Measurements from ENCODE around the gene ELOVL5.

ELOVL5 gene

GRCh38 chr6:53273370-53273769, 75.4 kb downstream of the ELOVL5 start:
- no peak for DNase-seq (ENCODE audit: low read depth in 2 of 2)

DNA sequence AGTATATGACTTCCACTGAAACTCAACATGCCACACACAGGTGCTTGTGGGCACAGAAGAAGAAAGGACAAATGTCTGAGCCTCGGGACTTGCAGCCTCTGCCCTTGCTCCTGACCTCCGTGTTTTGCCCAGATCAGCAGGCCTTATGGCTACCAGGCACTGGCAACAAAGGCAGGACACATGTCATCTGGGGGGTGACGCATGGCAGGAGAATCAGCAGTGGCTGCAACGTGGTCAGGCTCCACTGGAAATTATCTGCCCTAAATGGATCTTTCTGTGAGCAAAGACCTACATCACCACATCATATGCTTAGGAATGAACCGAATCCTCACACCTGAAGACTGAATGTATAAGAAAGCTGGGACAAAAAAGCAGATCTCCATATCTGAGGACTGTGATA, 78.9 kb downstream of the ELOVL5 start:
- no peak for DNase-seq (ENCODE audit: low read depth in 2 of 2)

- no peak for DNase-seq (ENCODE audit: low read depth in 2 of 2)
These were observed 79.7 kb downstream of the ELOVL5 start for GRCh38 chr6:53268858-53269608.

GRCh38 chr6:53266553-53267090, 82.1 kb downstream of the ELOVL5 start:
- DNase-seq (ENCODE audit: low read depth in 2 of 2): no peak

DNA sequence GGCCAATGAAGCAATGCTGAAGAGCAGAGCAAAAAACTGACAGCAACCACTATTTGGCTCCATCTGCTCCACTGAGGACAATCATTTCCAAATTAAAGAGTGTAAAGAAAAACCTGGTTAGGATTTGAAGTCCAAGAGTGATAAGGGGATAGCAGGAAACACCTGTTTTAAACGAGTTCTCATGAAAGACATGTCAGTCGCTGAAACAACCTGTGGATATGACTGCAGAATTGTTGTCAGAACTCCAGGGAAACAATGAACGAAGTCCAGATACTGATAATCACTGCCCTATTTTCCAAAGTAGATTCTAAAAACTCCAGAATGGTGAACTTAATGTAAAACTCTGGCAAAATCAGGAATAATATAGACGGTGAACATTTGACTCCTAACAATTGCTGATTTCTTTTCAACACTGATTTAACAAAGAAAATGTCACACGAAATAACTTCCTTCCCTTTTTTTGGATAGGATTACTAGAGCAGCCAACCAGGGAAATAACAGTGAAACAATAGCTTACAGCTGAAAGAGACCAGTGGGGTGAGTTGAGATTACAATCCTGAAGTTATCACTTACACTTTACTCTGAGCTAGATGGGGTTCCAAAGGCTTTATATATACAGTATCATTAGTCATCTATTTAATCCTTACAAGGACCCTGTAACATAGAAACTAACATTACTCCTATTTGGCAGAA, 83.7 kb downstream of the ELOVL5 start:
- DNase-seq (ENCODE audit: low read depth in 2 of 2): no peak

DNA sequence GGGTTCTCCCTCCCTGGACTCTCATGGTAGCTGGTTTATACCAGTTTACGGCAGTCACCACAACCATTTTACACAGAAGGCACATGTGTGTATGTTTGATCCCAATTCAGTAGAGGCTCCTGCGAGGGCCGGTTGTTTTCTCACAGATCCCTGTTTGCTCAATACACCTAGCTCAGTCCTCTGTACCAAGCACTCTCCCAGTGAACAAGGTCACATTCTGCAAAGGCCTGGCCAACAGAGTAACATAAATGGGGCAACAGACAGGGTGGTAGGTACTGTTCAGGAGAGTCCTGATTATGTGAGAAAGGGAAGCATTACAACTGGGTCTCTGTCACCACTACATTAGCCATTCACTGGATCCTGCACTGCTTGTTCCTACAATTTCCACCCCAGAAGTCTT, 84.4 kb downstream of the ELOVL5 start:
- no peak for DNase-seq (ENCODE audit: low read depth in 2 of 2)

DNA sequence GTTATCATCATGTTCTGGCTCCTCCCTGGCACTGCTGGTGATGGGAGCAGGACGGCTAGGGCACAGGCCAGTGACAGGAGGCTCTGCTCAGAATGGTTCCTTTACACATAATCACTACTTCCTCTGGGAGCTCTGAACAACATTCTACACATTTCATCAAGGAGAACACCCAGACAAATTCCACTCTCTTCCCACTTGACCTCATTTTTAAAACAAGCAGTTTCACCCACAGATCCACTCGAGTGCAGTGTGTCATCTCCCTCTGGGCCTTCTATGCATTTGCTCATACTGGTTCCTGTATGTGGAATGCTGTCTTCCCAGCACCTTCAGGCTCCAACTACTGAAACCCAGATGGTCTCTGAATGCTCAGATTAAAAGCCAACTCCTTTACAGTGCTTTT, 84.8 kb downstream of the ELOVL5 start:
- no peak for DNase-seq (ENCODE audit: low read depth in 2 of 2)

GRCh38 chr6:53259860-53260580, 88.7 kb downstream of the ELOVL5 start:
- DNase-seq (ENCODE audit: low read depth in 2 of 2): no peak

- DNase-seq (ENCODE audit: low read depth in 2 of 2): no peak
These were observed 90.0 kb downstream of the ELOVL5 start for GRCh38 chr6:53258774-53259155.

- DNase-seq (ENCODE audit: low read depth in 2 of 2): no peak
These were observed 90.5 kb downstream of the ELOVL5 start for GRCh38 chr6:53258076-53258773.

DNA sequence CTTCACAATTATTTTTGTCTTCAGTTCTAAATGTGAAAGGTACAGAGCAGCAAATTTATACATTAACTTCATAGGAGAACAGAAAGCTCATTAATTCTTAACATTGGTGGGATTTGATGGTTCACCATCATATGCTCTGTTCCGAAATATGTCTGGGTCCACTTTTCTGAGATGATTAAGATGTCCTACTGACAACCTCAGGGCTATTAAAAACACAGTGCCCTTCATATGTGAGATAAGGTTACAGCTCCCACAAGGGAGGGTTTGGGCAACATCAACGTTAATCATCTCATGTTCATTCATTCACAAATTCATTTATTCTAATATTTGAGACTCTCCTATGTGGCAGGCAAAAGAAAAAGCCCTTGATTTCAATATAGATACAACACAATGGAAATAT, 91.2 kb downstream of the ELOVL5 start:
- no peak for DNase-seq (ENCODE audit: low read depth in 2 of 2)

DNA sequence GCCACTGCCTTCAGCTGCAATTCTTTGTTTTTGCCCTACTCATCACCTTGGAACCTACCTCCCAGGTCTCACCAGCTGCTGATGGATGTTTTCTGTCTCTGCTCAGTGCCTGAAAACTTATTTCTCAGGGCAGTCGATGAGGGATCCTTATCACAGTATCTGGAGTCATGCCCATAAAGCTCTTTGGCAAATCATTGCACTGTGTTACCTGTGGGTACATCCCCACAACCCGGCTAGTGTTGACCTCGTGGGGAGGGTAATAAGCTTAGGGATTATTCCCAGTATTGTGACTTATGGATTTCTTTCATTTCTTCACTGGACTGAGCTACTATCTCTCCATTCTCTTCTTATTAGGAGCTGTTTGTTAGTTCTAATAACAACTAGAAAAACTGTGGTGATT, 91.7 kb downstream of the ELOVL5 start:
- no peak for DNase-seq (ENCODE audit: low read depth in 2 of 2)

- no peak for DNase-seq (ENCODE audit: low read depth in 2 of 2)
These were observed 96.5 kb downstream of the ELOVL5 start for GRCh38 chr6:53252177-53252692.

DNA sequence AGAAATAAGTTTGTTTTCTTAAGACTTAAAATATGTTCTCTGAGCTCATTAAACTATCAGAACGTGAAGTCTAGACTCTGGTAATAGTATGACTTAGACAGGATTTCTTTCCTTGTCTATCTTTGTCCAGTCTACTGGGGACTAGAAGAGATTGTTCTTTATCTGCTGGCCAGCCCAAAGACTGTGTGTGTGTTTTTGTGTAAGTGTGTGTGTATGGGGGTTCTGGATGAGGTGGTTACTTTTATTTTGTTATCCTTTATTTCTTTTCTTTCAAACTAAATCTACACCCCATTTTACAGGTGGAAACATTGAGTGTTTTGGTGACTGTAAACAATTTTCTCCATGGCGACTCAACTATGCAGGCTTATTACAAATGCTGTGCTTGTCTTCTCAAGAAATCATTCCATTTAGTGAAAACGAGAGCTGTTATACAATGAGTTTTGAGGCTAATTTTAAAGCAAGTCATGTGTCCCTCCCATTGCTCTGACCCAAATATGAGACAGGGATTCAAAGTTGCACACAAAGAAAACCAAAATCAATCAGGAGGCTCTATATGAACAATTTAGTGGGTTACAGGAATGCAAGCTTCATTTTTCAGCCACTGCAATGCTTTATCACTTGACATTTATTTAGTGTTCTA, 97.6 kb downstream of the ELOVL5 start:
- no peak for DNase-seq (ENCODE audit: low read depth in 2 of 2)

DNA sequence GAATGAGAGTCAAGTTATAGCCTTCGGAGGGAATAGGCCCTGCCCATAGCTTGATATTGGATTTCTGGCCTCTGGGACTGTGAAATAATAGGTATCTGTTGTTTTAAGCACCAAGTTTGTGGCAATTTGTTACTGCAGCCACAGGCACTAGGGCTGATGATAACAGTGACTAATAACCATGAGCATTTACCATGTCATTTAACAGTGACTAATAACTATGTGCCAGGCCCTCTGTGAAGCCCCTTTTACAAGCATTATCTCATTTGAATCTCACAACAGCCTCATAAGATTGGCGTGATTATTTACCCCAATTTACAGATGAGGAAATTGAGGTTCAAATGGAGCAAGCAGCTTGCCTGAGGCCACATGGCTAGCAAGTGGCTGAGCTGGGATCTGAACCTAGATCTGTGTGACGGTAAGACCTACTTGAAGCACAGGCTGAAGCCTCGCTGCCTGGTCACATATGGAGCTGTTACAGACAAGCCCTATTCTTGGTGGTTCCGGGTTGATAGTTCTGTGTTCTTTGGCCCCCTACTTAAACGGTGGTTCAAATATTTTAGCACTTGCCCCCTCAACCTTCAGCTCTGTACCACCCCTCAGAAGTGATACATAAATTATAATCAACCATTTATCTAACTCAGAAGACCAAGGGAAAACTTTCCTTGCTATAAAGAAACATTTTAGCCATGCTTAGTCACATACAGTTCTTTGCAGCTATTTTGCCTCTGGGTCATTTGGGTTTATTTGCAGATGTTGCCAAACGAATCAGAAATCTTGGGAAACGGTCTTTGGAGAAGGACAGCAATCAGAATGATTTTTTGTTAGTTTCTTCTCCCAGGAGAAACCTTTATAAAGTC, 98.3 kb downstream of the ELOVL5 start:
- no peak for DNase-seq (ENCODE audit: low read depth in 2 of 2)

GRCh38 chr6:53246924-53247323, 101.8 kb downstream of the ELOVL5 start:
- no peak for DNase-seq (ENCODE audit: low read depth in 2 of 2)

- no peak for DNase-seq (ENCODE audit: low read depth in 2 of 2)
These were observed 103.8 kb downstream of the ELOVL5 start for GRCh38 chr6:53244958-53245357.

GRCh38 chr6:53244399-53244931, 104.3 kb downstream of the ELOVL5 start:
- no peak for DNase-seq (ENCODE audit: low read depth in 2 of 2)

- DNase-seq (ENCODE audit: low read depth in 2 of 2): no peak
These were observed 106.8 kb downstream of the ELOVL5 start for GRCh38 chr6:53241938-53242337.

GRCh38 chr6:53240761-53241160, 108.0 kb downstream of the ELOVL5 start:
- no peak for DNase-seq (ENCODE audit: low read depth in 2 of 2)

Measured in stimulated activated CD4-positive, alpha-beta T cell treated with anti-CD3 and anti-CD28 coated beads, Interleukin-15, amount 100 ng/mL, for 48 hours (primary cell).